GM18505 (cell line): Measurements from ENCODE around the gene B3GALNT2.

ENCODE experiments used
- ATAC-seq: cut with Tn5 transposase; IDR thresholded peaks from one replicate; pipeline ENCODE4 v1.9.1; 2021; ENCODE audit not compliant: unreplicated experiment
- POLR2A ChIP-seq: IDR thresholded peaks from 4 replicates; pipeline ENCODE4 v1.6.1; 2011; ENCODE audit warnings: borderline replicate concordance; ENCODE audit not compliant: insufficient read depth, insufficient read length; ENCODE audit errors: extremely low read depth

Gene B3GALNT2

GRCh38 chr1:235513495-235514366 lies 9.5 kb upstream of the B3GALNT2 start:
- ATAC-seq, result no peak

DNA sequence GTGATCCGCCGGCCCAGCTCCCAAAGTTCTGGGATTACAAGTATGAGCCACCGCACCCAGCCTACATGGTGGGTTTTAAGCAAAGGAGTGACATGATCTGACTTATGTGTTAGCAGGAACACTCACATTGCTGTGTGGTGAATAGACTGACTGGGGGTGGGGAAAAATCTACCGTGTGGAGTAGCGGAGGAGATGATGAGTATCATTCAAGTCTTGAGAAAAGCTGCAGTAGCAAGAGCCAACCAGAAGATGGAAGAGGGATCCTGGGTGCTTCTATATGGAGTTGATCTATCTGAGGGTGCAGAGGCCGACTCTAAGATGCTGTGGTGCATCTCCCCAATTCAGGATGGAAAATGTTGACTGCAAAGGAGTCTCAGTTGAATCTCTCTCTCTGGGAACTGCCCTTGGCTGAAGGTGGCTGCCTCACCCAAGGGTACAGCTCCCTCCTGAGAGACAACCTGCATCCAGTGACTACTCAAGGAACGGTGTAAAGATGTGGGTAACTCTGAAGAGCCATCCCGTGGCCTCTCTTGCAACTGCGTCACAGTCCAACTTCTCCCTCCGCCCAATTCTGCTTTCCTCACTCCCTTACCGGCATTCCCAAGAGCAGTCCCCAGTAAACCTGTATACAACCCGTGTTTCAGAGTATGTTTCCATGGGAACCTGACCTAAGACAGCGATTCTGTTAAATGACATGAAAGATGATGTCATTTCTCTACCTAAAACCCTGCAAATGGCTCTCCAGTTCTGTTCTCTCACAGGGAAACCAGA lies 7.4 kb upstream of the B3GALNT2 start:
- no peak for ATAC-seq
- TF ChIP-seq POLR2A, result no peak

More at GRCh38 chr1:235513495-235514366, 9.5 kb upstream of the B3GALNT2 start:
- TF ChIP-seq POLR2A, result no peak

DNA sequence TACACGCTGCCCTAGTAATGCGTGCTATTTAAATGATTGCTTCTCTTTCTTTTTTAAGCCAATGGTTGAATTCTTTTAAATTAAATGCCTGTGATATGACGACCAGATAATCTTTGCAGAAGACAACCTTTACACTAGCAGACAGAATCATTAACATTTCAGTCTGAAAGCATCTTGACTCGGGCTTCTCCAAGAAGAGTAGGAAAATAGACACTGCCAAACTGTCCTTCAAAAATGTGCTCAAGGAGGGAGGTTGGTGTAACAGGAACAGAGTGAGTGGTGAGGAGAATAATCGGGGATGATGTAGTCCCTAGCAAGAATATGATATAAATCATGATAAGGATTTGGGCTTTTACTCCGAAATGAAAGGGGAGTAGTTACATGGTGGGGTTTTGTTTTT lies 6.6 kb upstream of the B3GALNT2 start:
- no peak for ATAC-seq
- no peak for TF ChIP-seq POLR2A

DNA sequence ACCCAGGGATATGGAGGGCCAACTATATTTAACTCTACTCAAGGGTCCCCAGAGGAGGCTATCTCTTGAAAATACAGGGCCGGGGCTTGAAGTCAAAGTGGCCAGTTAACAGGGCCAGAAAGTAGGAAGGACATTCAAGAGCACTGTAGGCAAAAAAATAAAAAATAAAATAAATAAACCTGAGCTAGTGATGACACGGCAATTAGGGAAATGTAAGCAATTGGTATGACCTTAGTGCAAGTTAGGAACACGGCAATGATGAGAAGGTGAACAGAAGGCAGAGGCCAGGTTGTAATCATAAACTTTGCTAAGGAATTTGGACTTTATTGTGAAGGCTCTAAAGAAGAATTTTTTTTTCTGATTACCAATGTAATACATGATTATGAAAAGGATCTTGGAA lies 3.4 kb upstream of the B3GALNT2 start:
- no peak for TF ChIP-seq POLR2A
- no peak for ATAC-seq

GRCh38 chr1:235504494-235505222 lies 406 bp upstream of the B3GALNT2 start:
- ATAC-seq, result peak; percentile 80
- peak; percentile 82 for TF ChIP-seq POLR2A

DNA sequence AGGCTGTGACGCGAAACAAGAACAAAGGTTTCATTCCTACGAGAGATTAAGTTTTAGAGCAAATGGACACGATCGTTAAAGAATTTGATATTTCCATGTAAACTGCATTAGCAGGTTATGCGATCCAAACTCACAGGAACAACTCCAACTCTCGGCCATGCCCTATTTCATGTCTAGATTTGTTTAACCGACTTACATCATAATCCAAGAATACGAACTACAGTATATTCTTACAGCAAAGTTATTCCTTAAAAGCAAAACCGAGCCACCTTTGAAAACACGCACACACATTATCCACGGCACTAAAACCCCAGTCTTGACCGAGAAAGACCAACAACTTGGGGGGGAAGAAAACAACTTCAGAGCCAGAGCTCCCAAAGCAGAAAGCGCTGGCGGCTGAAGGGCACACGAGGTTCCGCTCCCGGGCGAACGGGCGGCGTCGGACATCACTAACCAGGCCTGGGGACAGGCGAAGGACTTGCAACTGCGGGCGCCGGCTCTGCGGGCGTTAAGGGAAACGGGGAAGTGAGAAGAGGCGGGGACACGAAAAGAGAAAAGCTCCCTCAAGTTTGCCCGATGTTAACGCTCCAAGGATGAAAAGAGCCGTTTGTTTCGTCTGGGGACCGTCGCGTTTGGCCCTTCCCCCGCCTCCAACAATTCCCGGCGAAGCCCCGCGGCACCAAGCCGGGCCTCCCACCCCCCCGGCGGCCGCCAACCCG lies 690 bp downstream of the B3GALNT2 start:
- ATAC-seq, result peak; percentile 5
- TF ChIP-seq POLR2A, result no peak

DNA sequence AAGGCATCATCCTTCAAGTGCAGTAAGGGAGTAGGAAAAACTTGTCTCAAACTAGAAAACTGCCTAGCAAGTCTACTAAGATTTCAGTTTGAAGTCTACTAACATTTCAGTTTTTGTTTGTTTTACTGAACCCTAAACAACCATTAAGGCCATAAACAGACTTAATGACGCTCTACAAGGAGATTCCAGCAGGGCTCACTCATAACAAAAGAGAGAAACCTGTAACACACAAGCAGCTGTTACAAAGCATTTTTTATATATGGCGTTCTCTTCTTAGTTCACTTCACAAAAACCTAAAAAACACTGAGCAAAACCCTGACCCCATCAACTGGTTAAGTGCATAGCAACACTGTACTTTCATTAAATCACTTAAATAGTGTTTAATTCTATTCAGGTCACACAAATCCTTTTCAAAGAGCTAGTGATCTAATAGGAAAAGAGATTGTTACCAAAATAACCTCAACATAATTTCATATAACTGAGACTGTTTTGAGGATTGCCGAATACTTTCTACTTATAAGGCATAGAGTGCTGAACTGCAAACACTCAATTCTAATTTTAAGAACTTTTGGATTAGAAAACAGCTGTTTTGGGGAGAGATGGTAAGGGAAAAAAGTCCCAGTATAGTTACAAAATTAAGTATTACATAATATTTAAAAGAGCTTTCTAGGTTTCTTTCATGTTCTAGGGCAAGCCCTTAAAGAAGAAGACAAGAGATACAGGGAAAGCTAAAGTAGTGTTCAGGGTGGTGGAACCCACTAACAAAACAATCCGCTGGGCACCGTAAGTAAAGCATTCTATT lies 1.4 kb downstream of the B3GALNT2 start:
- ATAC-seq, result no peak
- no peak for TF ChIP-seq POLR2A

DNA sequence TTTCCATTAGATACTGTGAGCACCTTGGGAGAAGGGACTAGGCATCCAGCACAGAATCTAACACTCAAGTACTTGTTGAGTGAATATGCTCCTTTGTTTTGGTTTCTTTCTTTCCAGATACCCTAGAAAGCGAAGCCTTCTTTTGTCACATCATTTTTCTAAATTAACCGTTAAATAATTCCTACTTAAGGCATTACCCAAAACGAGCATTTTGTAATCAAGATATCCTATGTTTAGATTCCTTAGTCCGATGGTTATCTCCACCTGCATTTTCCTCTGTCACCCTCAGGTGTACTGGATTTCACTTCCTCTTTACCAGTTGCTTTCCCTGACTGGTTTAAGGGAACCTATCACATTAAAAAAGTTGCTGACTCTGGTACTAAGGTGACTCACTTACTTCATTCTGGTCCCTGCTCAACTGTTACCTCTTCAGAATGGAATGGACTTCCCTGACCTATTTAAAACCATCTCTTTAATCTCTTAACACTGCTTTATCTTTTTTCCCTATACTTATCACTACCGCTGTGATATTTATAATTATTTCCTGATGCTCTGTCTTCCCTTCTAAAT lies 3.2 kb downstream of the B3GALNT2 start:
- no peak for TF ChIP-seq POLR2A
- no peak for ATAC-seq

- TF ChIP-seq POLR2A, result no peak
Measured at GRCh38 chr1:235495551-235495950, 8.7 kb downstream of the B3GALNT2 start.

DNA sequence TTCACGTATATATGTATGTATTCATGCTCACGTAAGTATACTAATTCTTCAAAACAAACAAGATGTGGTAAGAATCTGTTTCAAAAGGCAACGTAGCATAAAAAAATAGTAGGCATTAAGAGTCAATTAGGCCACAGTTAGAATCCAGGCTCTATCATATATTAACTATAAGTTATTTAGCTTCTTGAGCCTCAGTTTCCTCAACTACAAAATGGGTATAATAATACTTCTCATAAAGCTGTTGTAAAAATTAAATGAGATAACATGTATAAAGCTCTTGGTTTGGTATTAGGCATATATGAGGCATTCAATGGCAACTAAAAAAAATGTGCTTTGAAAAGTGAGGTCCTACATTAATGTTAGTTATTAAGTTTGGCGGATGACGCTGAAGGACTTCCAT lies 9.2 kb downstream of the B3GALNT2 start:
- ATAC-seq, result no peak
- TF ChIP-seq POLR2A, result no peak

More at GRCh38 chr1:235495551-235495950, 8.7 kb downstream of the B3GALNT2 start:
- ATAC-seq, result no peak

DNA sequence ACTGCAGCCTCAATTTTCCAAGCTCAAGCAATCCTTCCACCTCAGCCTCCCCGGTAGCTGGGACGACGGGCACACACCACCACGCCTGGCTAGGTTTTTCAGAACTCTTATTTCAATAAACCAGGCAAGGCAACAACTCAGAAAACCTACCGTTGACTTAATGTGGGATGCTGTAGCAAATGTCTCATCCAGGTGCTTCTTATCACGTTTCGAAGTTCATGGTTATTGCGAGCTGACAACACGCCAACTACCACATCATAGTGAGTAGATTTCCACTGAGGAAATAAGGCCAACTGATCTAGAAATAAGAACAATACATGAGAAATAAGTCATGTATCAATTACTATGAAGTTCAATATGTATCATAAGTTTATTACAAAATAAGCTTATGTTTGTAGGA lies 9.7 kb downstream of the B3GALNT2 start:
- no peak for TF ChIP-seq POLR2A
- no peak for ATAC-seq

- ATAC-seq, result no peak
- TF ChIP-seq POLR2A, result no peak
Measured at GRCh38 chr1:235491644-235492043, 12.6 kb downstream of the B3GALNT2 start.
